ENCODE measurements around the gene CX3CR1. TPM values are rescaled to one million over a fixed set of nuclear protein-coding genes. Genes with fewer than 3 reads are reported as not detected.

Gene CX3CR1, protein sequence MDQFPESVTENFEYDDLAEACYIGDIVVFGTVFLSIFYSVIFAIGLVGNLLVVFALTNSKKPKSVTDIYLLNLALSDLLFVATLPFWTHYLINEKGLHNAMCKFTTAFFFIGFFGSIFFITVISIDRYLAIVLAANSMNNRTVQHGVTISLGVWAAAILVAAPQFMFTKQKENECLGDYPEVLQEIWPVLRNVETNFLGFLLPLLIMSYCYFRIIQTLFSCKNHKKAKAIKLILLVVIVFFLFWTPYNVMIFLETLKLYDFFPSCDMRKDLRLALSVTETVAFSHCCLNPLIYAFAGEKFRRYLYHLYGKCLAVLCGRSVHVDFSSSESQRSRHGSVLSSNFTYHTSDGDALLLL
- total RNA-seq = under 0.01 TPM in 1 of 2 replicates, not detected in the other

DNA sequence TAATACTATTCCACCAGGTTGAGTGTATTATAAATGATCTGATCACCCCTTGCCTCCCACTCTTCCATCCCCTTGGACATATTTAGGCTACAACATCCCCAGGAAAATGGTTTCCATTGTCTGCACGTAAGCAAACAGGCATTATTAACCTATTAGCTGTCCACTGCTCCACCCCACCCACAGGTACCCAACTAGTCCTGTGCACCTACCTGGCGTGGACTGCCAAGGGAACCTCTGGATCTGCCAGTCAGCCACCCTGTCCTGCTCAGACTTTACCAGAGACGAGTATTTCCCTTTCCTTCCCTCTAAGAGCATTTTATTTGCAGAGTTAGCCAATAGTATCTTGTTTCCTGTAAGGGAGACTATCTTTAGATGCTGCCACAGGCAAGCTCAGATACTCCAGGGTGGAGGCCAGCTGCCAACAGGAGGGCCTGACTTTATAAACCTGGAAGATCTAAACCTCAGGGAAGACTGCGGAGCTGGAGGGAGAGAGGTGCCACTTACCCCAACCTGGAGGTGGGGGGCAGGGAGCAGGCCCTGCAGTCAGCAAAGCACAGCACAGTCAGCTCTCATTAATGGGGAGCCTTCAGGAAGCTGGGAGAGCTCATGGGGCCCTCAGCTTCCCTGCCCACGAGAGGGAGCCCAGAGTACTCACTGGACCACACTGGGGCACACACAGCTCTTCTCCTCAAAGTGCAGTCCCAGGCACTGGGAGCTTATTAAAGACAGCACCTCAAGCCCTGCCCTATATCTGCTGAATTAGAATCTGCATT is at the start of gene CX3CR1:
TSS of gene CX3CR1 (minus strand) at position 292 of the 773 bp plus-strand sequence. CDS start 13,527 bp downstream, outside the sequence.

DNA sequence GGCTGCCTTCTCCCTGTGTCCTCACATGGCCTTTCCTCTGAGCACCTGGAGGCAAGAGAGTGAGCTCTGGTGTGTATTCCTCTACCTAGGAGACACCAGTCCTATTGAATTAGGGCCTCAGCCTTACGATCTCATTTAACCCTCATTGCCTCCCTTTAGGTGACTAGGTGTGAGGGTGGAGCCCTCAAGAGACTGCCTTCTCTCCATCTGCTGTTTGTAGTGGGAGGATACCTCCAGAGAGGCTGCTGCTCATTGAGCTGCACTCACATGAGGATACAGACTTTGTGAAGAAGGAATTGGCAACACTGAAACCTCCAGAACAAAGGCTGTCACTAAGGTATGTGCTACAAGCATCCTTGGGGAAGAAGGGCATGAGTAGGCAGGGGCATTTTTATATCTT is 49.7 kb upstream of the CX3CR1 start, which contains the start of gene CCR8:
TSS of gene CCR8 (plus strand) at position 217 of the 400 bp plus-strand sequence. CDS start 2,623 bp downstream, outside the sequence.

Other genes starting within 250 kb of the CX3CR1 start
- gene SCN11A, start 228.1 kb downstream of the CX3CR1 start, total RNA-seq = under 0.01 TPM in 1 of 2 replicates, not detected in the other
- 22.4 and 28.2 TPM in 2 replicates for gene WDR48, start 228.0 kb downstream of the CX3CR1 start, total RNA-seq
- gene GORASP1, start 172.4 kb downstream of the CX3CR1 start, total RNA-seq = 27.7 and 32.6 TPM in 2 replicates
- gene TTC21A, start 172.4 kb downstream of the CX3CR1 start, total RNA-seq = 2.7 and 5.5 TPM in 2 replicates
- gene CSRNP1, start 126.4 kb downstream of the CX3CR1 start, total RNA-seq = 4.9 and 14.2 TPM in 2 replicates
- under 0.01 TPM in 1 of 2 replicates, not detected in the other for gene XIRP1, start 87.4 kb downstream of the CX3CR1 start, total RNA-seq
- gene CCR8, start 49.7 kb upstream of the CX3CR1 start, total RNA-seq = not detected in 2 replicates
- gene SLC25A38, start 103.3 kb upstream of the CX3CR1 start, total RNA-seq = 16.9 and 19.2 TPM in 2 replicates
- 2,284 and 3,404 TPM in 2 replicates for gene RPSA, start 126.7 kb upstream of the CX3CR1 start, total RNA-seq
- gene MOBP, start 187.6 kb upstream of the CX3CR1 start, total RNA-seq = not detected in 2 replicates